ENCODE data around the gene E2F4.

GRCh38 chr16:67240506-67240905 is 48.6 kb downstream of the E2F4 start:
- TF ChIP-seq POLR2A (IDR thresholded peaks at IDR 0.05) (no peak), CTCF (IDR thresholded peaks at IDR 0.05) (no peak)

All from heart left ventricle (tissue), 13 donors.